Calu3 (cell line): Measurements from ENCODE around the gene PCDH7. TPM values are rescaled to one million over a fixed set of nuclear protein-coding genes. Genes with fewer than 3 reads are reported as not detected.

Source experiments
- BruUV-seq: library from RNA; stranded (reverse); fragments of 400-500 nt; replicated peaks from 2 replicates; lab custom pipeline; 2021; lab: Mats Ljungman, UMichigan
- CTCF ChIA-PET: fragments of 300-600 bp; sonication (Branson Sonifier 250); formaldehyde crosslinking; loops from one replicate; lab custom pipeline; 2022; ENCODE audit warnings: antibody characterized with exemption; lab: Charles Lee
- DNase-seq: peaks from one replicate; pipeline ENCODE4 v3.0.0; 2022
- H3K27ac Mint-ChIP-seq: one replicate; pipeline ENCODE4 v1.8.0; 2022; ENCODE audit warnings: mixed read lengths; ENCODE audit not compliant: unreplicated experiment
- H3K27me3 Mint-ChIP-seq: one replicate; pipeline ENCODE4 v1.8.0; 2022; ENCODE audit warnings: mixed read lengths; ENCODE audit not compliant: unreplicated experiment
- H3K36me3 Mint-ChIP-seq: one replicate; pipeline ENCODE4 v1.8.0; 2022; ENCODE audit warnings: mild to moderate bottlenecking, moderate library complexity, mixed read lengths; ENCODE audit not compliant: insufficient read depth, unreplicated experiment
- H3K4me1 Mint-ChIP-seq: one replicate; pipeline ENCODE4 v1.8.0; 2022; ENCODE audit warnings: mild to moderate bottlenecking, low read depth, mixed read lengths; ENCODE audit not compliant: unreplicated experiment
- H3K4me3 Mint-ChIP-seq: one replicate; pipeline ENCODE4 v1.8.0; 2022; ENCODE audit warnings: mild to moderate bottlenecking, low read depth, moderate library complexity, mixed read lengths; ENCODE audit not compliant: unreplicated experiment
- H3K9me3 Mint-ChIP-seq: one replicate; pipeline ENCODE4 v1.8.0; 2022; ENCODE audit warnings: low read depth, mixed read lengths; ENCODE audit not compliant: unreplicated experiment
- CTCF ChIP-seq: fragments of 200-600 bp; IDR thresholded peaks from one replicate; pipeline ENCODE4 v1.8.0; 2022; ENCODE audit warnings: antibody characterized with exemption; ENCODE audit not compliant: unreplicated experiment
- intact Hi-C: fragments of 100-400 bp; cut with micrococcal nuclease; formaldehyde crosslinking; loops from one replicate; pipeline ENCODE4 v1.10.0; 2022; ENCODE audit not compliant: unreplicated experiment
- total RNA-seq: library from RNA; stranded (reverse); gene quantifications from 2 replicates; pipeline ENCODE4 v1.2.3, GENCODE V29; 2022

Gene PCDH7
- total RNA-seq, 1 experiment from 2014 or later = 0.45 TPM

GRCh38 chr4:30767147-30767845 is 47.1 kb downstream of the PCDH7 start:
- no peak for TF ChIP-seq CTCF
- no peak for DNase-seq
- Mint-ChIP-seq H3K36me3 (no peaks in the 10 kb centered on the region), H3K9me3 (no peaks in the 10 kb centered on the region), H3K4me1 (no peaks in the 10 kb centered on the region), H3K27me3 (no peaks in the 10 kb centered on the region), H3K4me3 (no peak overlapping the region), H3K27ac (no peak overlapping the region)
- no TSS peak for BruUV-seq
- intact Hi-C loops = no loop called here
- CTCF ChIA-PET = no interaction called here

GRCh38 chr4:30768277-30768676 is 48.1 kb downstream of the PCDH7 start:
- no peaks in the 10 kb centered on the region for H3K4me1 Mint-ChIP-seq
- no peak overlapping the region for H3K27ac Mint-ChIP-seq
- TF ChIP-seq CTCF = no peak
- intact Hi-C loops = no loop called here
- BruUV-seq = no TSS peak
- no peaks in the 10 kb centered on the region for H3K9me3 Mint-ChIP-seq
- no peak for DNase-seq
- no peak overlapping the region for H3K4me3 Mint-ChIP-seq
- H3K36me3 Mint-ChIP-seq = no peaks in the 10 kb centered on the region
- CTCF ChIA-PET = no interaction called here
- H3K27me3 Mint-ChIP-seq = no peaks in the 10 kb centered on the region

GRCh38 chr4:30769093-30769492 is 48.9 kb downstream of the PCDH7 start:
- no TSS peak for BruUV-seq
- no peaks in the 10 kb centered on the region for H3K27me3 Mint-ChIP-seq
- intact Hi-C loops = no loop called here

GRCh38 chr4:30770049-30770549 is 49.9 kb downstream of the PCDH7 start:
- Mint-ChIP-seq H3K27ac (no peak overlapping the region), H3K36me3 (no peaks in the 10 kb centered on the region), H3K9me3 (no peaks in the 10 kb centered on the region), H3K27me3 (no peaks in the 10 kb centered on the region), H3K4me1 (no peaks in the 10 kb centered on the region), H3K4me3 (no peak overlapping the region)
- intact Hi-C loops = no loop called here
- DNase-seq = no peak
- TF ChIP-seq CTCF = no peak
- BruUV-seq = no TSS peak
- CTCF ChIA-PET = interaction anchor here (0.6 to 1.4 kb wide), 2 partner anchors 16 to 48 kb away, joined by 4 read pairs; no protein-coding TSS in a partner anchor

More at GRCh38 chr4:30769093-30769492, 48.9 kb downstream of the PCDH7 start:
- Mint-ChIP-seq H3K36me3 (no peaks in the 10 kb centered on the region), H3K27ac (no peak overlapping the region), H3K4me3 (no peak overlapping the region), H3K4me1 (no peaks in the 10 kb centered on the region), H3K9me3 (no peaks in the 10 kb centered on the region)
- CTCF ChIA-PET = interaction anchor here (1.4 kb wide), 1 partner anchor 47 kb away, joined by 4 read pairs; no protein-coding TSS in a partner anchor
- no peak for TF ChIP-seq CTCF
- DNase-seq = no peak
